Measurements from ENCODE around the gene WFIKKN2.

Gene WFIKKN2

DNA sequence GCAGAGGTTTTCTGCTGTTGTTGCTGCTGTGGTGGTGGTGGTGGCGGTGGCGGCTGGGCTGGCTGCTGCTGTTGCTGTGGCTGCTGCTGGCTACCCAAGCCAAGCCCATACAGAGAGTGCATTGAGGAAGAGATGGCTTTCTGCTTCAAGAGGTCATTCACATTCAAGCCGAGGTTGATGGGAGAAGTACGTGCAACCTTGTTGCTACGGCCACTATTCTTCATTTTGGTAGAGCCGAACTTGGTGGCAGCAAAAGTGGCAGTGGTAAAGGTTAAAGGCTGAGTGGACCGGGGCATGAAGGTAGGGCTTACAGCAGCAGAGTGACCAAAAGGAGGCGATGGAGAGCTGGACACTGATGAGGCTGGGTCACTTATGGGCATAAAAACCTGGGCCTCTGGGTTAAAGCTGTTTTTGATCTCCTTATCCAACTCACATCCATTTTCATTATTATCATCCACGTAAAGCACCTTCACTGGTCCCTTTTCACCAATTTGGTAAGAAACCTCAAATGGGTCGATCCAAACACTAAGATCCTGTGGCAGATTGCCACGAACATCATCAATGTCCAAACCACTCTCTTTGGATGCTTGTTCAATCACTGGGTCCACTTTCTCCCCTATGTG is 27.9 kb downstream of the WFIKKN2 start:
- peaks cover 24% of the 10 kb centered on the region for H3K4me1 Mint-ChIP-seq (ENCODE audit: low read depth)
- no peaks in the 10 kb centered on the region for H3K27me3 Mint-ChIP-seq
- H3K9me3 Mint-ChIP-seq = no peaks in the 10 kb centered on the region
- intact Hi-C loops (cut with micrococcal nuclease) = loop anchor here (1.0 to 10.0 kb wide), 2 partner anchors 93 to 261 kb away; partner anchors contain the start of gene SPAG9
- no peak overlapping the region for H3K4me3 Mint-ChIP-seq
- peaks cover 52% of the 10 kb centered on the region for H3K36me3 Mint-ChIP-seq (ENCODE audit: low read depth)
- no peak overlapping the region for H3K27ac Mint-ChIP-seq

DNA sequence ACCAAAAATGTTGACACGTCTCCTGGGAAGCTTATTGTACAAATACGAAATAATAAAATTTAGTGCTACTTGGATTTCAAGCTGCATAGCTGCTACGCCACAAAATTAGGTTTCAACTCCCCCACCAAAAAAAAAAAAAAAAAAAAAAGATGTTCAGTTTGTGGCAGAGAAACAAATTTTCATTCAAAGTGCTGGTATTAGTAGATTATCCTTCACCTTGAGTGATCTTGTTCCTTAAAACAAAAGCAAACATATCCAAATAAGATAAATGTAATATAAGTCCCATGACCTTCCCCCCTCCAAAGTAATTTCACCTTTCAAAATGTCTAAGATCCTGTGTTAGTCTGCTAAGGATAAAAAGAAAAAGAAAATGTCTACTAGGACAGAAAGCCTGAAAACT is 28.5 kb downstream of the WFIKKN2 start:
- peaks cover 52% of the 10 kb centered on the region for H3K36me3 Mint-ChIP-seq (ENCODE audit: low read depth)
- H3K27ac Mint-ChIP-seq = no peak overlapping the region

DNA sequence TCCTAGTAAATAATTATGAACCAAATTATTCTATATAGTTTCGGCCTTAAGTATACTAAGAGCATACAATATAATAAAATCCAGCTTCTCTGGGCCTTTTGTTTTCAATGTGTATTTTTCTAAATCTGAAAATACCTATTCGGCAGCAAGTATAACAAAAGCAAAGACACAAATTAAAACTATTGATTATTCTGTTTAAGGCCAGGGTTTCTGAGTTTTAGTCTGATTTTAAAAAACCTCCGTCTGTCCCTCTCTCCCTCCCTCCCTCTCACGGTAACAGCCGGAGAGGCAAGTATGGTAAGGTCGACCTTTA is 29.3 kb downstream of the WFIKKN2 start:
- peaks cover 52% of the 10 kb centered on the region for H3K36me3 Mint-ChIP-seq (ENCODE audit: low read depth)
- H3K4me1 Mint-ChIP-seq (ENCODE audit: low read depth) = peaks cover 24% of the 10 kb centered on the region

More for the DNA sequence above, 28.5 kb downstream of the WFIKKN2 start:
- intact Hi-C loops (cut with micrococcal nuclease) = loop anchor here (1.0 to 10.0 kb wide), 2 partner anchors 92 to 261 kb away; partner anchors contain the start of gene SPAG9
- Mint-ChIP-seq H3K4me3 (no peak overlapping the region), H3K9me3 (no peaks in the 10 kb centered on the region), H3K27me3 (no peaks in the 10 kb centered on the region), H3K4me1 (ENCODE audit: low read depth) (peaks cover 24% of the 10 kb centered on the region)

DNA sequence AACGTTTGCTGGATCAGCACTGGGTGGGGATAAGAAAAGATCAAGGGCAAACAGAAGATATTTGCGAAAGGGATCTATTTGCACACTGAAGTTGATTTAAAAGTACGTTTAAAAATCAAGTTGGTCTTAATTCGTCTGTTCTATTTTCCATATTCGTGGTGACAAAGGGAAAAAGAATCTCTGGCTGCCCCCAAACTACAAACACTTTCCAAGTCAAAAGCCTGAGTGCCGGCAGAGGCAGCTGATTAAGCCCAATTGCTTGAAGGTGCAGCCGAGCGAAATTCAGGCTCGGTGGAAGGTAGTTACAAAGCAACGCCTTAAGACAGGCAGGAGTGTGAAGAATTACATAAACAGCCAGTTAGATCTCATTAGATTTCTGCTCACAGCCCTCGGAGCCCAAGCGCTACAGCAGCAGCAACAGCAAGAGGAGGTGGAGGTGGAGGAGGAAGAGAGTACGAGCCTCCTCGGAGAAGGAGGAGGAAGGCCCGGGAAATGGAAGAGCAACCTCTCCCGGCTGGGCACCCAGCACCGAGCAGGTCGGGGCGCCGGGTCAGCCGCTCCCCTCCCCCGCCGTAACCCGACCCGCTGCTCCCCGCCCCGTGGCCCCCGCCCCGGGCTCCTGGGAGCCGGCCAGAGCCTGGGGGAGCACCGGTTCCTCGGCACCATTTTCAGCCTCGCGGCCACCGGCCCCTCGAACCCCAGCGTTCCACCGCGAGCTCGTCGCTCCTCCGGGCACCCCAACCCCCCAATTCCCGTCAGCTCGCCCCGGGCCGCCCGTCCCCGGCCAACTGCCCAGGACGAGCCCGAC is 29.9 kb downstream of the WFIKKN2 start:
- Mint-ChIP-seq H3K27me3 (no peaks in the 10 kb centered on the region), H3K36me3 (ENCODE audit: low read depth) (peaks cover 52% of the 10 kb centered on the region), H3K4me3 (peak overlapping the region; percentile 94), H3K4me1 (ENCODE audit: low read depth) (peaks cover 24% of the 10 kb centered on the region), H3K27ac (peak overlapping the region; percentile 98), H3K9me3 (no peaks in the 10 kb centered on the region)
- intact Hi-C loops (cut with micrococcal nuclease) = loop anchor here (5.0 to 10.0 kb wide), 3 partner anchors 52 to 260 kb away; partner anchors contain the start of gene SPAG9

More for the DNA sequence above, 29.3 kb downstream of the WFIKKN2 start:
- intact Hi-C loops (cut with micrococcal nuclease) = loop anchor here (5.0 to 10.0 kb wide), 3 partner anchors 53 to 260 kb away; partner anchors contain the start of gene SPAG9
- Mint-ChIP-seq H3K27me3 (no peaks in the 10 kb centered on the region), H3K9me3 (no peaks in the 10 kb centered on the region), H3K27ac (peak overlapping the region; percentile 98), H3K4me3 (peak overlapping the region; percentile 94)

DNA sequence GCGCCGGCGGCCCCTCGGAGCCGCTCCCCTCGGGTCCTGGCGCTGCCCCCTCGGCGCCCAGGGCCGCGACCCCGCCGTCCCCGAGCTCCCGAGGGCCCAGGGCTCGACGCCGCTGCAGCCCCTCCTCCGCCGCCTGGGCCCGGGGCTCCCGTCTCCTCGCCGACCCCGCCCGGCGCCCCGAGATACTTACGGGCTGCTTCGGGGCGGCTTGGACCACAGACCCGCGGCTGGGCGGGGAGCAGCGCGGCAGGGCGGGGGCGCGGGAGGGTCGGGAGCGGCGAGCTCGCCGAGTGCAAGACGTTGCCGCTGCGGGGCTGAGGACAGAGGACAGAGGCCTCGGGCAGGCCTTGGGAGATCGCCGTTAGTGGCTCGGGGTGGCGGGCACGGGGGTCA is 30.5 kb downstream of the WFIKKN2 start:
- H3K36me3 Mint-ChIP-seq (ENCODE audit: low read depth) = peaks cover 52% of the 10 kb centered on the region
- intact Hi-C loops (cut with micrococcal nuclease) = loop anchor here (1.0 to 10.0 kb wide), 4 partner anchors 51 to 259 kb away; partner anchors contain the start of gene SPAG9
- H3K27ac Mint-ChIP-seq = peak overlapping the region; percentile 98
- peak overlapping the region; percentile 94 for H3K4me3 Mint-ChIP-seq
- no peaks in the 10 kb centered on the region for H3K9me3 Mint-ChIP-seq
- H3K4me1 Mint-ChIP-seq (ENCODE audit: low read depth) = peaks cover 24% of the 10 kb centered on the region
- no peaks in the 10 kb centered on the region for H3K27me3 Mint-ChIP-seq

DNA sequence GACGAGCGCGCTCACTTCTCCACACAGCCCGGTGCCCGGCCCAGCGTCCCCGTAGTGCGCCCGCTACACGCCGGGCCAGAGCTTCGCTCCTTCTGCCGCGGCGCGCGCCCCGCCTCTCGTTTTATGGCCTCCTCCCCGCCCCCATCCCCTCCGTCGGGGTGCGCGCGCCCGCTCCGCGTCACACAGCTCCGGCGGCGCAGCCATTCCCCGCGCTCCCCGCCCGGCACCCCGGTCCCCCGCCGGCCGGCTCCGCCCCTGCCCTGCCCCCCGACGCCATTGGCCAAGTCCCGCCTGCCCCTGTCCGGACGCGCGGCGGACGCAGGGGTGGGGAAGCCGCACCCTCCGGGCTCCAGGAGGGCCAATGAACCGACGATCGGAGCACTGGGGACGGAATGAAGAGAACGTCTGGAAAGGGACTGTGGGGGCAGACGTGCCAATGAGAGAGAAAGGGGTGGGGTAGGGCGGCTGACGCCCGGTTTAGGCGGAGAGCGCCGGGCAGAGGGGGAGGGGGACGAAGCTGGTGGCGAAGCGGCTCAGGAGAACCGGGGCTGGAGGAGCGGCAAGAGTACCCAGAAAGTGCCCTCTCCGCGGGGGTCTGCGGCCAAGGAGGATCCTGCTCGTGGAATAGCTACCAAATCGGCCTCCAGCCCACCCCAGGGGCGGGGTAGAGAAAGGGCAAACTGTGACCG is 31.0 kb downstream of the WFIKKN2 start, which contains the start of gene TOB1:
Gene TOB1 (minus strand): TSS at position 94 of the 689 bp plus-strand sequence. CDS start 2,337 bp downstream, outside the sequence.
- H3K27me3 Mint-ChIP-seq = no peaks in the 10 kb centered on the region
- intact Hi-C loops (cut with micrococcal nuclease) = loop anchor here (1.0 to 10.0 kb wide), 4 partner anchors 51 to 258 kb away; partner anchors contain the start of gene SPAG9
- H3K27ac Mint-ChIP-seq = peak within 1 kb of the TSS; percentile 98
- H3K4me3 Mint-ChIP-seq = peak within 1 kb of the TSS; percentile 94
- H3K36me3 Mint-ChIP-seq (ENCODE audit: low read depth) = peaks cover 48% of the 10 kb centered on the region
- no peaks in the 10 kb centered on the region for H3K9me3 Mint-ChIP-seq
- peaks cover 24% of the 10 kb centered on the region for H3K4me1 Mint-ChIP-seq (ENCODE audit: low read depth)

DNA sequence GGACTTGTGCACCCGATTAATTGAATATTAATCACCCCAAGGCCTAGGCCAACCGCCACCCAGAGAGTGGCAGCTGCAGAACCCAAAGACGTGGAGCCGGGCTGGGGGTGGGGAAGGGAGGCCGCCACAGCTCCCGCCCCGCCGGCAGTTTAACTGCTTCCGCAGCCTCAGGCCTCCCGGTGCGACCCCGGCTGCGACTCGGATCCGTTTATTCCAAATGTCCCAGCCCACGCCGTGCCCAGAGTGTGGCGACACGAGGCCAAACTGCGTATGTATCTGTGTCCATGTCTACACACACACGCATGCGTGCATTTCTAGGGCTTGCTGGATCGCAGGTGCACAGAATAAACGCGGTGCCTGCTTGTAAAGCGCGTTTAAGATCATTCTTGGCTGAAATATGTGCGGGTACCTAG is 31.6 kb downstream of the WFIKKN2 start:
- H3K9me3 Mint-ChIP-seq = no peaks in the 10 kb centered on the region
- H3K4me1 Mint-ChIP-seq (ENCODE audit: low read depth) = peaks cover 24% of the 10 kb centered on the region
- peaks cover 42% of the 10 kb centered on the region for H3K36me3 Mint-ChIP-seq (ENCODE audit: low read depth)

DNA sequence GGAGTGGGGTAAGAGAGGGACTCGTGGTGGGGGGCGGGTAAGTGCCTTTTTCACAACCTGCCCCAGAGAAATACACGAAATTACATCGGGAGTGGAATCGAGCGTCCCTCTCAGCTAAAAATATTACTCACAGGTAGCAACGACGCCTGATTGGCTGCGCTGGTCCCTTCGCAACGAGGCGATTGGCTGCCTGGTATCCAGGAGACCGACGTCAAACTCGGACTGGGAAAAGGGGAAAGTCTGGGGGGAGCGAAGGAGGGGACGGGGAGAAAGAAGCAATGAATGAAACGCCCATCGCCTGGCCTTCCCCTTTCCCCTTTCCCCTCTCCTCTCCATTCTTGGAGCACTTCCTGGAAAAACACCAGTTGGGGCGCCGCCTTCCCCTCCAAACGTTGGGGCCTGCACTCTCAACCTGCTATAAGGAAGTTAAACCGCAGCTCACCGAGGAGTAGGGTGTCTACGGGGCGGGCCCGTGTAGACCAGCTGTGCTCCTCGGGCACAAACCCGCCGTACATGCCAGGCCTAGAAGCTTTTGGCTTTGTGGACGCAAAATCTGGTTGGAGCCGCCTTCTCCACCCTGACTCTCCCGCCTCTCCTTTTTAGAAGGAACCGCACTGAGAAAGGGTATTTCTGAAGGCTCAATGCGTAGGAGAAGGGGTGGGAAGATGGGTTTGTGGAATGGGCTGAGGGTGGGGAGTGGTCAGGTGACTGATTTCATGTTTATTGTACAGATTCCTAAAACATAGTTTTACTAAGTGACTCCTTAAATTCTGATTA is 32.2 kb downstream of the WFIKKN2 start:
- Mint-ChIP-seq H3K4me1 (ENCODE audit: low read depth) (peaks cover 24% of the 10 kb centered on the region), H3K9me3 (no peaks in the 10 kb centered on the region), H3K27ac (peak overlapping the region; percentile 98), H3K27me3 (no peaks in the 10 kb centered on the region), H3K36me3 (ENCODE audit: low read depth) (peaks cover 40% of the 10 kb centered on the region), H3K4me3 (peak overlapping the region; percentile 93)
- intact Hi-C loops (cut with micrococcal nuclease) = loop anchor here (5.0 to 10.0 kb wide), 3 partner anchors 50 to 257 kb away; partner anchors contain the start of gene SPAG9

More for the DNA sequence above, 31.6 kb downstream of the WFIKKN2 start:
- Mint-ChIP-seq H3K27me3 (no peaks in the 10 kb centered on the region), H3K27ac (peak overlapping the region; percentile 98), H3K4me3 (peak overlapping the region; percentile 93)
- intact Hi-C loops (cut with micrococcal nuclease) = loop anchor here (1.0 to 10.0 kb wide), 4 partner anchors 50 to 258 kb away; partner anchors contain the start of gene SPAG9

DNA sequence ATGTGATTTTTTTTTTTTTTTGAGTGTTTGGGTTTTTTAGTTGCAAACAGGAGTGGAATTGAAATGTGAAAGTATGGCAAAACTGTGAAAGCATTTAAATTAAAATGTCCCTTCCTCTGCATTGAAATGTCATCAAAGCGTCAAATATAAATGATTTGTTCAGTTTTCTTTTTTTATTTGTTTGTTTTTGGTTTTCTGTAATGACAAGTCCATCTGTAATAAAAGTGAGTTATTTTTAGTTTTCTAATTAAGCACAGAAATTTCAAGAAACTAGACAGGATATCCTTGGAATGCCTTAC is 32.7 kb downstream of the WFIKKN2 start:
- peaks cover 34% of the 10 kb centered on the region for H3K36me3 Mint-ChIP-seq (ENCODE audit: low read depth)
- no peaks in the 10 kb centered on the region for H3K27me3 Mint-ChIP-seq
- peak overlapping the region; percentile 98 for H3K27ac Mint-ChIP-seq
- intact Hi-C loops (cut with micrococcal nuclease) = loop anchor here (5.0 to 10.0 kb wide), 3 partner anchors 49 to 257 kb away; partner anchors contain the start of gene SPAG9
- peaks cover 22% of the 10 kb centered on the region for H3K4me1 Mint-ChIP-seq (ENCODE audit: low read depth)
- no peaks in the 10 kb centered on the region for H3K9me3 Mint-ChIP-seq
- H3K4me3 Mint-ChIP-seq = peak overlapping the region; percentile 93

DNA sequence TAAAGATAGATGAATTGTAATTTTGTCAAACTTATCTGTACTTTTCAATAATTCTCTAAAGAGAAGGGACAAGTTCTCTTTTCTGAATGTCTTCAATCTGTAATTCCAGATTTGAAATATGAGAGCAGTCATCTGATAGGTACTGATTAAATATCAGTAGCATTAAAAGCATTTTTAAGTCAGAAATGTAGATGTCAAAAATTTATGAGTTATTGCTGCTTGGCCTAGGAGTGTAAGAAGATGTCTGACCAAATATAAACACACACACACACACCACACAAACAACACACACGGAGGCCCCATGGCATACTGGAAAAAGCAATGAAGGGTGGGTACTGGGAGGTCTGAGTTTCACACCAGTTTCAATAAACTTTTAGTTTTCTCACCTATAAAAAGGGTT is 33.2 kb downstream of the WFIKKN2 start:
- no peaks in the 10 kb centered on the region for H3K27me3 Mint-ChIP-seq
- H3K4me3 Mint-ChIP-seq = no peak overlapping the region
- H3K27ac Mint-ChIP-seq = peak overlapping the region; percentile 98
- intact Hi-C loops (cut with micrococcal nuclease) = loop anchor here (5.0 to 10.0 kb wide), 3 partner anchors 49 to 256 kb away; partner anchors contain the start of gene SPAG9
- peaks cover 22% of the 10 kb centered on the region for H3K4me1 Mint-ChIP-seq (ENCODE audit: low read depth)
- peaks cover 29% of the 10 kb centered on the region for H3K36me3 Mint-ChIP-seq (ENCODE audit: low read depth)
- no peaks in the 10 kb centered on the region for H3K9me3 Mint-ChIP-seq

DNA sequence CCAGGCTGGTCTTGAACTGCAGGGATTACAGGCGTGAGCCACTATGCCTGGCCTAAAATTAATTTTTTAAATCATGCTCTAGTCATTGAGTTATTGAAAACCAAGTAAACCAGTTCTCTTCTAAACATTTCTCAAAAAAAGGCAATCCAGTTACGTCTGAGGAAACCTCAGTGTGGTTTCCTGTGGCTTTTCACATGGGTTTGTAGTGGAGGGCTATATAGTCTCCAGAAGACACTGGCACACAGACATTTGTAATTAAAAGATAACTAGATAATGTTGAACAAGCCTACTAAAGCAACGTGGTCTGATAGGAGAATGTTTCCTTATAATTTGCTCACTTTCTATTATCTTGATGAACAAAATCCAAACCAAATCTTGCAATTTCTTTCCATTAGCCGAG is 36.0 kb downstream of the WFIKKN2 start:
- intact Hi-C loops (cut with micrococcal nuclease) = no loop called here
- H3K9me3 Mint-ChIP-seq = no peaks in the 10 kb centered on the region
- no peaks in the 10 kb centered on the region for H3K27me3 Mint-ChIP-seq
- peaks cover 14% of the 10 kb centered on the region for H3K36me3 Mint-ChIP-seq (ENCODE audit: low read depth)
- no peak overlapping the region for H3K27ac Mint-ChIP-seq
- no peak overlapping the region for H3K4me3 Mint-ChIP-seq
- H3K4me1 Mint-ChIP-seq (ENCODE audit: low read depth) = peaks cover 13% of the 10 kb centered on the region

DNA sequence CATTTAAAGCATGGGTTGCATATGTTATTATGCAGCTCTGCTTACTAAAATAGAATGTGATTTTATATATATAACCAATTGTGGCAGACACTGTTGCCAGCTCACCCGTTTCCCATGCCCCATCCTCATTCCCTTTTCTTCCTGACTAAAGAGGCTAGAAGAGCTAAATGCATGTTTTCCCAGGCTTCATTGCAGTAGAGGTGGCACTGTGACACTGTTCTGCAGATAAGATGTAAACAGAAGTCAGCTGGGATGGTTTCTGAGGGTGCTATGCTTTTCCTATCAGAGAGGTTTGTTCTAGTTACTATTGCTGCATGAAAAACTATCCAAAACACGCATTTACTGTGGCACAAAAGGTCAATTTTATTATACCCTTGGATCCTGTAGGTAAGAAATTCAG is 36.5 kb downstream of the WFIKKN2 start:
- Mint-ChIP-seq H3K27ac (no peak overlapping the region), H3K27me3 (no peaks in the 10 kb centered on the region), H3K4me3 (no peak overlapping the region), H3K36me3 (ENCODE audit: low read depth) (peaks cover 8% of the 10 kb centered on the region), H3K4me1 (ENCODE audit: low read depth) (peaks cover 13% of the 10 kb centered on the region), H3K9me3 (no peaks in the 10 kb centered on the region)
- intact Hi-C loops (cut with micrococcal nuclease) = no loop called here
